ENCODE results near the gene OSBPL10. TPM values are rescaled to one million over a fixed set of nuclear protein-coding genes. Genes with fewer than 3 reads are reported as not detected.

OSBPL10 gene
- polyA plus RNA-seq, 1 donor from 2014 or later = 2.0 TPM

GRCh38 chr3:31966978-31967591, 14.0 kb downstream of the OSBPL10 start:
- Histone ChIP-seq H4K20me1 (ENCODE audit: insufficient read depth) (no peaks in the 10 kb centered on the region), H3K4me3 (ENCODE audit: low read length) (no peak overlapping the region), H3F3A (ENCODE audit: insufficient read depth, low read length, poor library complexity, severe bottlenecking) (no peaks in the 10 kb centered on the region), H2AFZ (ENCODE audit: low read depth, low read length) (no peak overlapping the region), H3K36me3 (ENCODE audit: insufficient read depth, low read length) (no peaks in the 10 kb centered on the region), H3K27ac (ENCODE audit: low read length) (no peak overlapping the region), H3K4me2 (ENCODE audit: low read length) (no peak overlapping the region), H3K9me2 (ENCODE audit: insufficient read depth, low read length) (no peaks in the 10 kb centered on the region), H3K9me3 (ENCODE audit: low read length) (no peaks in the 10 kb centered on the region), H3K79me2 (replicated peaks; ENCODE audit: insufficient read depth, low read length) (no peaks in the 10 kb centered on the region), H3K9ac (ENCODE audit: low read length) (no peak overlapping the region), H3K27me3 (ENCODE audit: insufficient read depth, low read depth, low read length) (no peaks in the 10 kb centered on the region)
- TF ChIP-seq TAF1 (IDR thresholded peaks at IDR 0.05; ENCODE audit: low read depth) (no peak), POLR2AphosphoS5 (IDR thresholded peaks at IDR 0.05) (no peak), EP300 (conservative IDR thresholded peaks at IDR 0.05; ENCODE audit: poor library complexity, severe bottlenecking) (no peak)

- H3K9ac ChIP-seq (ENCODE audit: low read length) = no peak overlapping the region
- no peak overlapping the region for H3K27ac ChIP-seq (ENCODE audit: low read length)
- H3F3A ChIP-seq (ENCODE audit: insufficient read depth, low read length, poor library complexity, severe bottlenecking) = no peaks in the 10 kb centered on the region
- no peak for TF ChIP-seq SMC3 (conservative IDR thresholded peaks at IDR 0.05; ENCODE audit: poor library complexity)
- no peak for TF ChIP-seq EP300 (conservative IDR thresholded peaks at IDR 0.05; ENCODE audit: poor library complexity, severe bottlenecking)
- no peak for TF ChIP-seq EZH2 (IDR thresholded peaks at IDR 0.05; ENCODE audit: borderline replicate concordance, insufficient read depth, low read length, poor library complexity, severe bottlenecking)
- TF ChIP-seq POLR2AphosphoS5 (IDR thresholded peaks at IDR 0.05) = no peak
- TF ChIP-seq, protein P1, sequence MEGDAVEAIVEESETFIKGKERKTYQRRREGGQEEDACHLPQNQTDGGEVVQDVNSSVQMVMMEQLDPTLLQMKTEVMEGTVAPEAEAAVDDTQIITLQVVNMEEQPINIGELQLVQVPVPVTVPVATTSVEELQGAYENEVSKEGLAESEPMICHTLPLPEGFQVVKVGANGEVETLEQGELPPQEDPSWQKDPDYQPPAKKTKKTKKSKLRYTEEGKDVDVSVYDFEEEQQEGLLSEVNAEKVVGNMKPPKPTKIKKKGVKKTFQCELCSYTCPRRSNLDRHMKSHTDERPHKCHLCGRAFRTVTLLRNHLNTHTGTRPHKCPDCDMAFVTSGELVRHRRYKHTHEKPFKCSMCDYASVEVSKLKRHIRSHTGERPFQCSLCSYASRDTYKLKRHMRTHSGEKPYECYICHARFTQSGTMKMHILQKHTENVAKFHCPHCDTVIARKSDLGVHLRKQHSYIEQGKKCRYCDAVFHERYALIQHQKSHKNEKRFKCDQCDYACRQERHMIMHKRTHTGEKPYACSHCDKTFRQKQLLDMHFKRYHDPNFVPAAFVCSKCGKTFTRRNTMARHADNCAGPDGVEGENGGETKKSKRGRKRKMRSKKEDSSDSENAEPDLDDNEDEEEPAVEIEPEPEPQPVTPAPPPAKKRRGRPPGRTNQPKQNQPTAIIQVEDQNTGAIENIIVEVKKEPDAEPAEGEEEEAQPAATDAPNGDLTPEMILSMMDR (IDR thresholded peaks at IDR 0.05; ENCODE audit: poor library complexity, severe bottlenecking) = no peak
- no peak for TF ChIP-seq MXI1 (conservative IDR thresholded peaks at IDR 0.05; ENCODE audit: poor library complexity, severe bottlenecking)
- no peak overlapping the region for H3K4me2 ChIP-seq (ENCODE audit: low read length)
- no peak overlapping the region for H3K4me3 ChIP-seq (ENCODE audit: low read length)
- H3K36me3 ChIP-seq (ENCODE audit: insufficient read depth, low read length) = no peaks in the 10 kb centered on the region
- no peaks in the 10 kb centered on the region for H3K27me3 ChIP-seq (ENCODE audit: insufficient read depth, low read depth, low read length)
- H3K9me3 ChIP-seq (ENCODE audit: low read length) = no peaks in the 10 kb centered on the region
- H3K79me2 ChIP-seq (replicated peaks; ENCODE audit: insufficient read depth, low read length) = no peaks in the 10 kb centered on the region
- H2AFZ ChIP-seq (ENCODE audit: low read depth, low read length) = no peak overlapping the region
- H4K20me1 ChIP-seq (ENCODE audit: insufficient read depth) = no peaks in the 10 kb centered on the region
- no peaks in the 10 kb centered on the region for H3K9me2 ChIP-seq (ENCODE audit: insufficient read depth, low read length)
Measured at GRCh38 chr3:31962801-31963205, 18.3 kb downstream of the OSBPL10 start.

DNA sequence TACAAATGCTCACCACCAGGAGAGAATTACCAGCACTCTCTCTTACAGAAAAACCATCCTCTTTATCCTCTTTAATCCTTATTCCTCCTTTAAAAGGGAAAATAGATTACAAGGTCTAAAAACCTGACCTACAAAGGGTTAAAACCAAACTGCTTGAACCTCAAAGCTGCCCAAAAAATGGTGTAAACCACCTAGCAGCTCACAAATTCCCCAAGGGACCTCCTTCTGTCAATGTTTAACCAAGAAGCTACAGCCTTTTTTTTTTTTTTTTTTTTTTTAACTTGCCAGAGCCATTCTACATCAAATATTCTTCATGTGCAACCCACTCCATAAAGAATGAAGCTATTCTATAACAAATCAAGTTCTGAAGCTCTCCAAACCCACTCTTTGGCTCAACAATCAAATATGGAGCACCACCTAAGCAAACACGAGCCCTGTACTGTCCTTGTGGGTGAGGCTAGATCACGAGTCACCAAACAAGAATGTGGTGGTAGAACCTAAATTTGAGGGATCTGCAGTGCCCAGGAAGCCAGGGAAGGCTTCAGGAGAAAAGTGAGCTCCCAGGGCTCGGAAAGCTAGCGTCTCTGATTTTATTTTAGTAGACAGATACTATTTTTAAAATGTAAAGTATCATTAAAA, 20.1 kb downstream of the OSBPL10 start:
- no peaks in the 10 kb centered on the region for H4K20me1 ChIP-seq (ENCODE audit: insufficient read depth)
- no peaks in the 10 kb centered on the region for H3K36me3 ChIP-seq (ENCODE audit: insufficient read depth, low read length)
- no peaks in the 10 kb centered on the region for H3K27me3 ChIP-seq (ENCODE audit: insufficient read depth, low read depth, low read length)
- no peak overlapping the region for H3K4me3 ChIP-seq (ENCODE audit: low read length)
- no peak overlapping the region for H2AFZ ChIP-seq (ENCODE audit: low read depth, low read length)
- TF ChIP-seq, protein P2, sequence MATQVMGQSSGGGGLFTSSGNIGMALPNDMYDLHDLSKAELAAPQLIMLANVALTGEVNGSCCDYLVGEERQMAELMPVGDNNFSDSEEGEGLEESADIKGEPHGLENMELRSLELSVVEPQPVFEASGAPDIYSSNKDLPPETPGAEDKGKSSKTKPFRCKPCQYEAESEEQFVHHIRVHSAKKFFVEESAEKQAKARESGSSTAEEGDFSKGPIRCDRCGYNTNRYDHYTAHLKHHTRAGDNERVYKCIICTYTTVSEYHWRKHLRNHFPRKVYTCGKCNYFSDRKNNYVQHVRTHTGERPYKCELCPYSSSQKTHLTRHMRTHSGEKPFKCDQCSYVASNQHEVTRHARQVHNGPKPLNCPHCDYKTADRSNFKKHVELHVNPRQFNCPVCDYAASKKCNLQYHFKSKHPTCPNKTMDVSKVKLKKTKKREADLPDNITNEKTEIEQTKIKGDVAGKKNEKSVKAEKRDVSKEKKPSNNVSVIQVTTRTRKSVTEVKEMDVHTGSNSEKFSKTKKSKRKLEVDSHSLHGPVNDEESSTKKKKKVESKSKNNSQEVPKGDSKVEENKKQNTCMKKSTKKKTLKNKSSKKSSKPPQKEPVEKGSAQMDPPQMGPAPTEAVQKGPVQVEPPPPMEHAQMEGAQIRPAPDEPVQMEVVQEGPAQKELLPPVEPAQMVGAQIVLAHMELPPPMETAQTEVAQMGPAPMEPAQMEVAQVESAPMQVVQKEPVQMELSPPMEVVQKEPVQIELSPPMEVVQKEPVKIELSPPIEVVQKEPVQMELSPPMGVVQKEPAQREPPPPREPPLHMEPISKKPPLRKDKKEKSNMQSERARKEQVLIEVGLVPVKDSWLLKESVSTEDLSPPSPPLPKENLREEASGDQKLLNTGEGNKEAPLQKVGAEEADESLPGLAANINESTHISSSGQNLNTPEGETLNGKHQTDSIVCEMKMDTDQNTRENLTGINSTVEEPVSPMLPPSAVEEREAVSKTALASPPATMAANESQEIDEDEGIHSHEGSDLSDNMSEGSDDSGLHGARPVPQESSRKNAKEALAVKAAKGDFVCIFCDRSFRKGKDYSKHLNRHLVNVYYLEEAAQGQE (IDR thresholded peaks at IDR 0.05; ENCODE audit: borderline replicate concordance) = no peak
- TF ChIP-seq TAF1 (IDR thresholded peaks at IDR 0.05; ENCODE audit: low read depth) (no peak), RAD21 (conservative IDR thresholded peaks at IDR 0.05) (no peak), EP300 (conservative IDR thresholded peaks at IDR 0.05; ENCODE audit: poor library complexity, severe bottlenecking) (no peak), SMC3 (conservative IDR thresholded peaks at IDR 0.05; ENCODE audit: poor library complexity) (no peak), POLR2AphosphoS5 (IDR thresholded peaks at IDR 0.05) (no peak), MXI1 (conservative IDR thresholded peaks at IDR 0.05; ENCODE audit: poor library complexity, severe bottlenecking) (no peak), EZH2 (IDR thresholded peaks at IDR 0.05; ENCODE audit: borderline replicate concordance, insufficient read depth, low read length, poor library complexity, severe bottlenecking) (no peak)
- TF ChIP-seq, protein P1 (IDR thresholded peaks at IDR 0.05; ENCODE audit: poor library complexity, severe bottlenecking) = no peak
- no peaks in the 10 kb centered on the region for H3K79me2 ChIP-seq (replicated peaks; ENCODE audit: insufficient read depth, low read length)
- no peak overlapping the region for H3K4me2 ChIP-seq (ENCODE audit: low read length)
- H3F3A ChIP-seq (ENCODE audit: insufficient read depth, low read length, poor library complexity, severe bottlenecking) = no peaks in the 10 kb centered on the region
- no peak overlapping the region for H3K27ac ChIP-seq (ENCODE audit: low read length)
- H3K9me2 ChIP-seq (ENCODE audit: insufficient read depth, low read length) = no peaks in the 10 kb centered on the region
- no peaks in the 10 kb centered on the region for H3K9me3 ChIP-seq (ENCODE audit: low read length)
- H3K9ac ChIP-seq (ENCODE audit: low read length) = no peak overlapping the region

All from neural cell (in vitro differentiated cells).